ENCODE measurements around the gene KRTAP3-1.
"Not testable (repeated sequence)": the region's sequence is repeated elsewhere in the genome, so short reads cannot be mapped to it uniquely, and the experiment has no call there.

DNA sequence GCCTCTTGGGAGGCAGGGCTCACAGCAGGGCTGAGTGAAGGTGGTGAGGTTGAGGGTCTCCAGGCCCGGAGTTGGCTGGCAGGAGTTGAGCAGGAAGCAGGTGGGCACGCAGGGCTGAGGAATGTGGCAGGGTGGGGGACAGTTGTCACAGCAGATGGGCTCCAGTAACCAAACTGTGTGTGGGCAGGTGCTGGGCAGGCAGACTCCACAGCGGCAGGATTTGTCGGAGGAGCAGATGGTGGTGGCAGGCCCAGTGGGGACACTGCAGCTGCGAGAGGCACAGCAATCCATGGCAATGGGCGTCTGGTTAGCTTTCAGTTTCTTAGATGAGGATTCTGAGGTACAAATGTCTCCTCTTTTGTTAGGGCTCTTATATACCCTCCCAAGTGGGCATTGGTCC, 9.4 kb downstream of the KRTAP3-1 start, which contains the start of gene KRTAP3-2:
- not testable (repeated sequence) for TF ChIP-seq EZH2phosphoT487, EZH2 (IDR thresholded peaks at IDR 0.05)
- TF ChIP-seq, protein P1, sequence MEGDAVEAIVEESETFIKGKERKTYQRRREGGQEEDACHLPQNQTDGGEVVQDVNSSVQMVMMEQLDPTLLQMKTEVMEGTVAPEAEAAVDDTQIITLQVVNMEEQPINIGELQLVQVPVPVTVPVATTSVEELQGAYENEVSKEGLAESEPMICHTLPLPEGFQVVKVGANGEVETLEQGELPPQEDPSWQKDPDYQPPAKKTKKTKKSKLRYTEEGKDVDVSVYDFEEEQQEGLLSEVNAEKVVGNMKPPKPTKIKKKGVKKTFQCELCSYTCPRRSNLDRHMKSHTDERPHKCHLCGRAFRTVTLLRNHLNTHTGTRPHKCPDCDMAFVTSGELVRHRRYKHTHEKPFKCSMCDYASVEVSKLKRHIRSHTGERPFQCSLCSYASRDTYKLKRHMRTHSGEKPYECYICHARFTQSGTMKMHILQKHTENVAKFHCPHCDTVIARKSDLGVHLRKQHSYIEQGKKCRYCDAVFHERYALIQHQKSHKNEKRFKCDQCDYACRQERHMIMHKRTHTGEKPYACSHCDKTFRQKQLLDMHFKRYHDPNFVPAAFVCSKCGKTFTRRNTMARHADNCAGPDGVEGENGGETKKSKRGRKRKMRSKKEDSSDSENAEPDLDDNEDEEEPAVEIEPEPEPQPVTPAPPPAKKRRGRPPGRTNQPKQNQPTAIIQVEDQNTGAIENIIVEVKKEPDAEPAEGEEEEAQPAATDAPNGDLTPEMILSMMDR (IDR thresholded peaks at IDR 0.05), result not testable (repeated sequence)

All from neural progenitor cell (in vitro differentiated cells).